ENCODE data around the gene IL33.

DNA sequence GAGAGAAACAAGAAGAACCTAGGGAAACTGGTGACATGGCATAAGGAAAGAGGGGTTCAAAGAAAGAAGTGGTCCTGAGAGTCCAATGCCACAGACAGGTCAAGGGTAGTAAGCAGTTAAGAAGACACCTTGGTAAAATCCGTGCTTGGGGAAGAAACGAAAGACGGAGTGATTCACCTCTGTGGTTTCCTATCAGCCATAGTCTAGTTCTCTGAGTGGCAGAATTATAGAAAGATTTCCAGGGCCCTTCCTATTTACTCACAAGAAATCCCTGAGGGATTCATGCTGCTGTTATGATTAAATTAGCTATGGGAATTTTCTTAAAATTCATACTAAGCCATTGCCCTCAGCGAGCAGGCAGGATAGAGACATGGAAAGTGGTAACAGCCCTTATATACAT, 31.7 kb downstream of the IL33 start:
- TF ChIP-seq, protein P1, sequence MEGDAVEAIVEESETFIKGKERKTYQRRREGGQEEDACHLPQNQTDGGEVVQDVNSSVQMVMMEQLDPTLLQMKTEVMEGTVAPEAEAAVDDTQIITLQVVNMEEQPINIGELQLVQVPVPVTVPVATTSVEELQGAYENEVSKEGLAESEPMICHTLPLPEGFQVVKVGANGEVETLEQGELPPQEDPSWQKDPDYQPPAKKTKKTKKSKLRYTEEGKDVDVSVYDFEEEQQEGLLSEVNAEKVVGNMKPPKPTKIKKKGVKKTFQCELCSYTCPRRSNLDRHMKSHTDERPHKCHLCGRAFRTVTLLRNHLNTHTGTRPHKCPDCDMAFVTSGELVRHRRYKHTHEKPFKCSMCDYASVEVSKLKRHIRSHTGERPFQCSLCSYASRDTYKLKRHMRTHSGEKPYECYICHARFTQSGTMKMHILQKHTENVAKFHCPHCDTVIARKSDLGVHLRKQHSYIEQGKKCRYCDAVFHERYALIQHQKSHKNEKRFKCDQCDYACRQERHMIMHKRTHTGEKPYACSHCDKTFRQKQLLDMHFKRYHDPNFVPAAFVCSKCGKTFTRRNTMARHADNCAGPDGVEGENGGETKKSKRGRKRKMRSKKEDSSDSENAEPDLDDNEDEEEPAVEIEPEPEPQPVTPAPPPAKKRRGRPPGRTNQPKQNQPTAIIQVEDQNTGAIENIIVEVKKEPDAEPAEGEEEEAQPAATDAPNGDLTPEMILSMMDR (IDR thresholded peaks at IDR 0.05): no peak
- no peak for TF ChIP-seq POLR2A (IDR thresholded peaks at IDR 0.05)

Data from body of pancreas (tissue), 4 donors.